ENCODE results near the gene HPSE2. TPM values are rescaled to one million over a fixed set of nuclear protein-coding genes. Genes with fewer than 3 reads are reported as not detected.

Gene HPSE2
- total RNA-seq, 1 donor from 2014 or later, result not detected

DNA sequence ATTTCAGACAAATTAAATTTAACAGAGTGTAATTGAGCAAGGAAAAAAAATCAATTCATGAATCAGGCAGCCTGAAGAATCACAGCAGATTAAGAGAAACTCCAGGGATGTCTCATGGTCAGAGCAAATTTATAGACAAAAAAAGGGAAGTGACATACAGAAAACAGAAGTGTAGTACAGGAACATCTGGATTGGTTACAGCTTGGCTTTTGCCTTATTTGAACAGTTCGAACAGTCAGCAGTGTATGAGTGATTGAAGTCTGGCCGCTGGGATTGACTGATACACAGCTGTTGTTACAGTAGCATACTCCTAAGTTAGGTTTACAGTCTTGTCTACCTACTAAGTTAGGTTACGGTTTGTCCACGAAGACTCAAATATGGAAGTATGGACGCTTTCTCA is 255.3 kb downstream of the HPSE2 start:
- Mint-ChIP-seq H3K4me3 (no peak overlapping the region), H3K27ac (ENCODE audit: unreplicated experiment) (no peak overlapping the region), H3K36me3 (ENCODE audit: low read depth) (no peaks in the 10 kb centered on the region), H3K9me3 (no peaks in the 10 kb centered on the region), H3K4me1 (no peaks in the 10 kb centered on the region), H3K27me3 (ENCODE audit: low read depth) (no peaks in the 10 kb centered on the region)
- DNase-seq (ENCODE audit: low read depth, low spot score), result no peak
- TF ChIP-seq, protein P1, sequence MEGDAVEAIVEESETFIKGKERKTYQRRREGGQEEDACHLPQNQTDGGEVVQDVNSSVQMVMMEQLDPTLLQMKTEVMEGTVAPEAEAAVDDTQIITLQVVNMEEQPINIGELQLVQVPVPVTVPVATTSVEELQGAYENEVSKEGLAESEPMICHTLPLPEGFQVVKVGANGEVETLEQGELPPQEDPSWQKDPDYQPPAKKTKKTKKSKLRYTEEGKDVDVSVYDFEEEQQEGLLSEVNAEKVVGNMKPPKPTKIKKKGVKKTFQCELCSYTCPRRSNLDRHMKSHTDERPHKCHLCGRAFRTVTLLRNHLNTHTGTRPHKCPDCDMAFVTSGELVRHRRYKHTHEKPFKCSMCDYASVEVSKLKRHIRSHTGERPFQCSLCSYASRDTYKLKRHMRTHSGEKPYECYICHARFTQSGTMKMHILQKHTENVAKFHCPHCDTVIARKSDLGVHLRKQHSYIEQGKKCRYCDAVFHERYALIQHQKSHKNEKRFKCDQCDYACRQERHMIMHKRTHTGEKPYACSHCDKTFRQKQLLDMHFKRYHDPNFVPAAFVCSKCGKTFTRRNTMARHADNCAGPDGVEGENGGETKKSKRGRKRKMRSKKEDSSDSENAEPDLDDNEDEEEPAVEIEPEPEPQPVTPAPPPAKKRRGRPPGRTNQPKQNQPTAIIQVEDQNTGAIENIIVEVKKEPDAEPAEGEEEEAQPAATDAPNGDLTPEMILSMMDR (conservative IDR thresholded peaks at IDR 0.05), result no peak

DNA sequence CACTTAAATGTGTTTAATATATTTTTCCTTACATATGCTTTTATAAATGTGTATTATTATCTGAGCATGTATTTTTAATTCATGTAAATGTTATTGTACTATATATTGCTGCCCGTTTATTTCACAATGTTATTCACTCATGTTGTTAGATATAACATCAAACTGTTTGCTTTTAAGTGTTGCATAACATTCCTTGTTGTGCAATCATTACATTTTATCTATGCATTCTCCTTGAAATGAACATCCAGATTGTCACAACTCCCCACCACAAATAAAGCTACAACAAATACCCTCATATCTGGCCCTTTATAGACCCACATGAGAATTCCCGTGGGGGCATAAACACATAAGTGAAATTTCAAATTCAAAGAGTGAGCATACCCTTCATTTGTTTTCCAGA is 264.2 kb downstream of the HPSE2 start:
- peaks cover 4% of the 10 kb centered on the region for H3K27me3 Mint-ChIP-seq (ENCODE audit: low read depth)
- no peaks in the 10 kb centered on the region for H3K9me3 Mint-ChIP-seq
- DNase-seq (ENCODE audit: low read depth, low spot score), result no peak
- no peaks in the 10 kb centered on the region for H3K4me1 Mint-ChIP-seq
- TF ChIP-seq, protein P1 (conservative IDR thresholded peaks at IDR 0.05), result no peak
- no peaks in the 10 kb centered on the region for H3K36me3 Mint-ChIP-seq (ENCODE audit: low read depth)
- no peak overlapping the region for H3K4me3 Mint-ChIP-seq
- H3K27ac Mint-ChIP-seq (ENCODE audit: unreplicated experiment), result no peak overlapping the region

DNA sequence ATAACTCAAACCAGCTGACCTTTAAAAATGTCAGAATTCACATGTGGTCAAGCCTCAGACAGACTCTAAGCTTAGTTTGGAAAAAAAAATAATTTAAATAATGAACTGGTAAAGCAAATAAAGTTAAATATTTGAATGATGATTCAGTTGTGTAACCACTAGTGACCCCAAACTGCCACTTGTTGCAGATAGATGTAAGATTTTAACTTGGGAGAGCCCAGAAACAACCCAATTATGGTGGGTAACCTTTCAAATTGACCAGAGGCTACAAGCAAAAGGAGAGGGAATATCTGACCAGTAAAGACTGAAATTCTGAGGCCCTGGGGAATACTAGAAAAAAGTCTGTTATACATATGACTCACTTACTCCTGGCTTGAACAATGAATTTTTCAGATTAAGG is 268.1 kb downstream of the HPSE2 start:
- Mint-ChIP-seq H3K36me3 (ENCODE audit: low read depth) (no peaks in the 10 kb centered on the region), H3K27ac (ENCODE audit: unreplicated experiment) (no peak overlapping the region)
- TF ChIP-seq, protein P1 (conservative IDR thresholded peaks at IDR 0.05), result no peak

DNA sequence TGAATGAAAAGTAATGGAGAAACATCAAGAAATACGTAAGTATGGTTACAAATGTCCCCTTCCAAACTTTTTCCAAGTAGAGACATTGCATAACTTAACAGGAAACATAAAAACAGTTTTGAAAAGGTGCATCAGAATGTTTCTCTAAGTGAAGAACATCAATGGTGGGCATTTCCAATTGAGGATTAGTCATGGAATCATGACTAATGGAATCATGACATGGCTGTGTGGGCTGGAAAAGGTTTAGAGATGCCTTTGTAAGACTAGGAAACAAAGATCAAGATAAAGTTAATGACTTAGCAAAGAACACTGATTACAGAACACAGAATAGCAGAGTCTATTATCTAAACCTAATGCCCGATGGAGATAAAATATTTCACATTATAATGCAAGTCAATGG is 272.0 kb downstream of the HPSE2 start:
- H3K4me1 Mint-ChIP-seq, result peaks cover 10% of the 10 kb centered on the region
- no peaks in the 10 kb centered on the region for H3K9me3 Mint-ChIP-seq
- DNase-seq (ENCODE audit: low read depth, low spot score), result no peak
- H3K27me3 Mint-ChIP-seq (ENCODE audit: low read depth), result peaks cover 3% of the 10 kb centered on the region
- TF ChIP-seq, protein P1 (conservative IDR thresholded peaks at IDR 0.05), result no peak
- no peak overlapping the region for H3K4me3 Mint-ChIP-seq
- H3K36me3 Mint-ChIP-seq (ENCODE audit: low read depth), result no peaks in the 10 kb centered on the region
- H3K27ac Mint-ChIP-seq (ENCODE audit: unreplicated experiment), result no peak overlapping the region

More for the DNA sequence above, 268.1 kb downstream of the HPSE2 start:
- H3K9me3 Mint-ChIP-seq, result no peaks in the 10 kb centered on the region
- H3K4me1 Mint-ChIP-seq, result no peaks in the 10 kb centered on the region
- no peak overlapping the region for H3K4me3 Mint-ChIP-seq
- H3K27me3 Mint-ChIP-seq (ENCODE audit: low read depth), result peaks cover 6% of the 10 kb centered on the region
- no peak for DNase-seq (ENCODE audit: low read depth, low spot score)

DNA sequence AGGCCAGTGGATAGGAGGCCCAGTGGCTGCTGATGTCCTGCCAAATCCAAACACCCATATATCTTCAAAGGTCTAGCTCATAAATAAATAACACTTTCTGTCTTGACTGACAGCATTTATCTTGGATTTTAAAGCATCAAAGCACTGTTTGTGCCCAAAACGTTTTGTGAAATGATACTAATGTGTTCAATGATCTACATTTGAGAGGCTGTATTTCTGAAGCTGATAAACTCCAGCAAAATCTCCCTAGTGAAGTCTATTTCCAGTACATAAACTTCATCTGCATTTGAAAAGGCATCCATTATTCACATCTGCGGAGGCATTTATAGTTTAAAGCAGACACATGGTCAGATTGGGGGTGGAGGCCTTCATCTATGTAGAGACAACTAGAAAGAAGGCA is 276.3 kb downstream of the HPSE2 start:
- Mint-ChIP-seq H3K36me3 (ENCODE audit: low read depth) (no peaks in the 10 kb centered on the region), H3K27me3 (ENCODE audit: low read depth) (no peaks in the 10 kb centered on the region), H3K4me3 (no peak overlapping the region), H3K27ac (ENCODE audit: unreplicated experiment) (no peak overlapping the region), H3K4me1 (peaks cover 10% of the 10 kb centered on the region), H3K9me3 (no peaks in the 10 kb centered on the region)
- TF ChIP-seq, protein P1 (conservative IDR thresholded peaks at IDR 0.05), result no peak
- no peak for DNase-seq (ENCODE audit: low read depth, low spot score)

DNA sequence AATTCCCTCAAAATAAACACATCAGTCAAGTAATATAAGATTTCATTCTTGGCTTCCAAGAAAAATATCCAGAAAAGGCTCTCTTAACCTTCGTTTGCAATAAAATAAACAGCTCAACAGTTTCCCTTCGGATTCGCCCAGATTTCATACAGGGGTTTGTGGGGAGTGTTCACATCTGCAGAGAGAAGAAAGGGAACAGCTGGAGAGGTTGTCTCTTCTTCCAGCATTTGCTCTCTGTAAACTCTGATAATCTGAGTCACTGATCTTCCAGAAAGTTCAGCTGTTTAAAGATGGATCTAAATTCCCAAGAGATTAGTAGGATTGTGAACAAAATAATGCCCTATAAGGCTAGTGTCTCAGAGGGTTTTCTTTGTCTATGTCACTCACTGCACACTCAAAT is 277.9 kb downstream of the HPSE2 start:
- Mint-ChIP-seq H3K4me3 (no peak overlapping the region), H3K27ac (ENCODE audit: unreplicated experiment) (no peak overlapping the region), H3K9me3 (no peaks in the 10 kb centered on the region), H3K27me3 (ENCODE audit: low read depth) (no peaks in the 10 kb centered on the region), H3K4me1 (peaks cover 10% of the 10 kb centered on the region), H3K36me3 (ENCODE audit: low read depth) (no peaks in the 10 kb centered on the region)
- TF ChIP-seq, protein P1 (conservative IDR thresholded peaks at IDR 0.05), result no peak
- no peak for DNase-seq (ENCODE audit: low read depth, low spot score)
